HUES48 (cell line): ENCODE data around the gene IGF2R.
"Not testable (repeated sequence)": the region's sequence is repeated elsewhere in the genome, so short reads cannot be mapped to it uniquely, and the experiment has no call there.

ENCODE experiments used
- H3K27ac ChIP-seq: one replicate; pipeline ENCODE4 v1.7.0; 2013; ENCODE audit warnings: low read depth, low read length, inconsistent platforms
- H3K27me3 ChIP-seq: 2 replicates; pipeline ENCODE4 v1.6.1; 2013; ENCODE audit warnings: mild to moderate bottlenecking, low read length; ENCODE audit not compliant: control insufficient read depth, insufficient read depth
- H3K36me3 ChIP-seq: 2 replicates; pipeline ENCODE4 v1.6.1; 2013; ENCODE audit warnings: low read length; ENCODE audit not compliant: control insufficient read depth, insufficient read depth
- H3K4me1 ChIP-seq: 2 replicates; pipeline ENCODE4 v1.6.1; 2013; ENCODE audit warnings: mild to moderate bottlenecking, low read length; ENCODE audit not compliant: control insufficient read depth, insufficient read depth
- H3K4me3 ChIP-seq: 2 replicates; pipeline ENCODE4 v1.5.1; 2013; ENCODE audit warnings: mild to moderate bottlenecking, low read depth, low read length
- H3K9ac ChIP-seq: 2 replicates; pipeline ENCODE4 v1.6.1; 2013; ENCODE audit warnings: mild to moderate bottlenecking, low read depth, low read length, moderate library complexity
- H3K9me3 ChIP-seq: 2 replicates; pipeline ENCODE4 v1.6.1; 2013; ENCODE audit warnings: low read length; ENCODE audit not compliant: control insufficient read depth, insufficient read depth

The IGF2R gene, protein sequence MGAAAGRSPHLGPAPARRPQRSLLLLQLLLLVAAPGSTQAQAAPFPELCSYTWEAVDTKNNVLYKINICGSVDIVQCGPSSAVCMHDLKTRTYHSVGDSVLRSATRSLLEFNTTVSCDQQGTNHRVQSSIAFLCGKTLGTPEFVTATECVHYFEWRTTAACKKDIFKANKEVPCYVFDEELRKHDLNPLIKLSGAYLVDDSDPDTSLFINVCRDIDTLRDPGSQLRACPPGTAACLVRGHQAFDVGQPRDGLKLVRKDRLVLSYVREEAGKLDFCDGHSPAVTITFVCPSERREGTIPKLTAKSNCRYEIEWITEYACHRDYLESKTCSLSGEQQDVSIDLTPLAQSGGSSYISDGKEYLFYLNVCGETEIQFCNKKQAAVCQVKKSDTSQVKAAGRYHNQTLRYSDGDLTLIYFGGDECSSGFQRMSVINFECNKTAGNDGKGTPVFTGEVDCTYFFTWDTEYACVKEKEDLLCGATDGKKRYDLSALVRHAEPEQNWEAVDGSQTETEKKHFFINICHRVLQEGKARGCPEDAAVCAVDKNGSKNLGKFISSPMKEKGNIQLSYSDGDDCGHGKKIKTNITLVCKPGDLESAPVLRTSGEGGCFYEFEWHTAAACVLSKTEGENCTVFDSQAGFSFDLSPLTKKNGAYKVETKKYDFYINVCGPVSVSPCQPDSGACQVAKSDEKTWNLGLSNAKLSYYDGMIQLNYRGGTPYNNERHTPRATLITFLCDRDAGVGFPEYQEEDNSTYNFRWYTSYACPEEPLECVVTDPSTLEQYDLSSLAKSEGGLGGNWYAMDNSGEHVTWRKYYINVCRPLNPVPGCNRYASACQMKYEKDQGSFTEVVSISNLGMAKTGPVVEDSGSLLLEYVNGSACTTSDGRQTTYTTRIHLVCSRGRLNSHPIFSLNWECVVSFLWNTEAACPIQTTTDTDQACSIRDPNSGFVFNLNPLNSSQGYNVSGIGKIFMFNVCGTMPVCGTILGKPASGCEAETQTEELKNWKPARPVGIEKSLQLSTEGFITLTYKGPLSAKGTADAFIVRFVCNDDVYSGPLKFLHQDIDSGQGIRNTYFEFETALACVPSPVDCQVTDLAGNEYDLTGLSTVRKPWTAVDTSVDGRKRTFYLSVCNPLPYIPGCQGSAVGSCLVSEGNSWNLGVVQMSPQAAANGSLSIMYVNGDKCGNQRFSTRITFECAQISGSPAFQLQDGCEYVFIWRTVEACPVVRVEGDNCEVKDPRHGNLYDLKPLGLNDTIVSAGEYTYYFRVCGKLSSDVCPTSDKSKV (N-terminal part only)

DNA sequence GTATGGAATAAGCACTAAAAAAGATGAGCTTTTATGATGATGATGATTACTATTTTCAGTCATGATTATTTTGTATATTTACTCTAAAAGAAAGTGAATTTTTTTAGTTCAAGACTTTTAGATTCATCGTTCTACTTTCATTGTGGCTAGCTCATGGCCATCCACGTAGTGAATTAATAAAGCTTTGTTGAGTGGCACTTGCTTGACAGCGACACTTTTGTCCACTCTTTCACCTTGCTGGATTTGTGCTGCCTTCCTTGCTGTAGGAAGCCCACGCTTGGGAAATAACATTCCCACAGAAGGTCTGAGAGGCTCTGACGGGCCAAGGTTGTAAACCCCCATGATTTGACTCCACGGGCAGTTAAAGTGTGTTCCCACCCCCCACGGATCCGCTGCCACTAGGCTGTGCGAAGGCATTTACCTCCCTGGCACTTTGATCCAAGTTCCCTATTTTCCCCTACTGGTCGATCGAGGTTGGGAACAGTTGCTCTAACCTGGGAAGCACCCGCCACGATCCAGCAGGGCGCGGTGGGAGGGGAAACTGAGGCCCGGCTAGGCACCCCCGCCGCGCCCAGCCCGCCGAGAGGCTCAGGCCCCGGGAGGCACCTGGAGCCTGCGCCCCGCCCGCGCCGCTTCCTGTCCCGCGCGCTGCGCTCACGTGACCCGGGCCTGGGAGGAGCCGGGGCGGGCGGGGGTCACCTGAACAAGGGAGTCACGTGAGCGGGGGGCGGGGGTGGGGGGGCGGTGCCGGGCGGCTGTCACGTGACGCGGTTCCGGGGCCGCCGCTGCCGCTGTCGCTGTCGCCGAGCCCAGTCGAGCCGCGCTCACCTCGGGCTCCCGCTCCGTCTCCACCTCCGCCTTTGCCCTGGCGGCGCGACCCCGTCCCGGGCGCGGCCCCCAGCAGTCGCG is at the start of gene IGF2R:
TSS of gene IGF2R (plus strand) at position 788 of the 909 bp plus-strand sequence. CDS start 165 bp downstream, outside the sequence.
- H3K27me3 ChIP-seq: peaks cover 15% of the 10 kb centered on the region; the same call in 1 of the 2 replicates

DNA sequence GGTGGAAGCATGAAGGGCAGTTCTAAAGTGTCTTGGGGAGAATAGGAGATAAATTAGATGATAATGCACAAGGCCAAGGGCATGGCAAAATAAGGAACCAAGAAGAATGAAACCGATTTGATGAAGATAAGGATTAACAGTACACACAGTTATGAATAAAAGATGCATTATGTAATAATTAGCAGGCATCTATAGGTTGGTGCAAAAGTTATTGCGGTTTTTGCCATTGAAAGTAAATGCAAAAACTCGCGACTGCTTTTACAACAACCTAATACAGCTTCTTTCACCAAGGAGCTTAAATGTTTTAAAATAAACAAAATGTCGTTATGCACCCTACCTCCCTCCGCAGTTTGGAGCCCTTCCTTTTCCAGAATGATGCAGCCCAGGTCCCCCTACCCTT is 49.1 kb upstream of the IGF2R start:
- Histone ChIP-seq H3K9ac (no peak overlapping the region), H3K9me3 (no peaks in the 10 kb centered on the region), H3K4me1 (no peaks in the 10 kb centered on the region), H3K27me3 (no peaks in the 10 kb centered on the region), H3K36me3 (no peaks in the 10 kb centered on the region), H3K4me3 (no peak overlapping the region), H3K27ac (no peak overlapping the region)

More for the DNA sequence above, at the start of gene IGF2R:
- Histone ChIP-seq H3K36me3 (0 out of 2 replicates have a peak, but pooled peaks cover 4% of the 10 kb centered on the region), H3K4me3 (peak within 1 kb of the TSS; percentile 88), H3K9me3 (no peaks in the 10 kb centered on the region), H3K9ac (peak within 1 kb of the TSS; percentile 86), H3K4me1 (peaks cover 32% of the 10 kb centered on the region), H3K27ac (peak within 1 kb of the TSS; percentile 84)

DNA sequence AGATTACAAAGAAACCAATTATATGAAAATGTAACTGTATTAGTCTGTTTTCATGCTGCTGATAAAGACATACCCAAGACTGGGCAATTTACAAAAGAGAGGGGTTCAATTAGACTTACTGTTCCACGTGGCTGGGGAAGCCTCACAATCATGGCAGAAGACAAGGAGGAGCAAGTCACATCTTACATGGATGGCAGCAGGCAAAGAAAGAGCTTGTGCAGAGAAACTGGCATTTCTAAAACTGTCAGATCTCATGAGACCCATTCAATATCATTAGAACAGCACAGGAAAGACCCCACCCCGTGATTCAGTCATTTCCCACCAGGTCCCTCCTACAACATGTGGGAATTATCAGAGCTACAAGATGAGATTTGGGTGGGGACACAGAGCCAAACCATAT is 44.7 kb upstream of the IGF2R start:
- not testable (repeated sequence) for H3K4me3 ChIP-seq, H3K9ac ChIP-seq, H3K27me3 ChIP-seq, H3K9me3 ChIP-seq, H3K4me1 ChIP-seq, H3K27ac ChIP-seq, H3K36me3 ChIP-seq

DNA sequence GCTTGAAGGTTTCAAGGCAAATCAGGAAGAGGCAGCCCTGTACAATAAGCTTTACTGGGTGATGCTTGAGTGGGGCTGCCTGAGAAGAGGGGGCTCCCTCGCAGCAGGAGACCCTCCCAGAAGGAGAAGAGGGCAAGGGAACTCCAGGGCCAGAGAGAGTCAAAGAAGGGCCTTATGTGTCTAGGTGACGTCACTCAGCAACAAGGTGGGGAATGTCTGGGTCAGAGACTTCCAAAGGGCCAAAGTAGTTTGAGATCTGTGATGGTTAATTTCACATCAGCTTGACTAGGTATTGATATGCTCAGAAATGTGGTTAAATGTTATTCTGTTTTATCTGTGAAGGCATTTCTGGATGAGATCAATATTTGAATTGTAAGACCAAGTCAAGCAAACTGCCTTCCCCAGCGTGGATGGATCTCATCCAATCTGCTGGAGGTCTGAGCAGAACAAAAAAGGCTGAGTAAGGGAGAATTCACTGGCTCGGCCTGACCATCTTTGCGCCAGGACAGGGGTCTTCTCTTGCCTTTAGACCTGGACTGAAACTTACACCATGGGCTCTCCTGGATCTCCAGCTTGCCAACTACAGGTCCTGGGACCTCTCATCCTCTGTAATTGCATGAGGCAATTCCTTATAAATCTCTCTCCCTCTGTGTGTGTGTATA is 42.2 kb upstream of the IGF2R start:
- H3K4me3 ChIP-seq: no peak overlapping the region
- no peaks in the 10 kb centered on the region for H3K9me3 ChIP-seq

DNA sequence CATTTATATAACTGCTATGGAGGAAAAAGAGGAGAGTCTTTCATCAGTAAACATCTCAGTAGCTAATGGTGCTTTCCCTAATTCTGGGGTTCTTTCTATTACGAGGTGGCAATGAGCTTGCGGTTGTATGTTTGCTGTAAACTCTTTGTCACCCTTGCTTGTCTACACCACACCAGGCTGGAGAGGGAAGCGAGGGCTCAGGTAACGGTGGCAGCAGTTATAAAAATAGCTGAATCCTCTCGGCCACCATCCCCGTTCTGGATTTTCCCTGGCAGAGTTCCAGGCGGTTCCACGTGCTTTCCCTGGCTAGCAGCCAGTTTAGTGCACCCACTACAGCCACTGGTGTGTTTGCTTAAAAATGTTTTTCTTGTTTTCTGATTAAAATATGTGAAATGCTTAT is 39.1 kb upstream of the IGF2R start:
- no peaks in the 10 kb centered on the region for H3K27me3 ChIP-seq

More for the DNA sequence above, 42.2 kb upstream of the IGF2R start:
- Histone ChIP-seq H3K36me3 (no peaks in the 10 kb centered on the region), H3K4me1 (no peaks in the 10 kb centered on the region), H3K27ac (no peak overlapping the region), H3K27me3 (no peaks in the 10 kb centered on the region), H3K9ac (no peak overlapping the region)

DNA sequence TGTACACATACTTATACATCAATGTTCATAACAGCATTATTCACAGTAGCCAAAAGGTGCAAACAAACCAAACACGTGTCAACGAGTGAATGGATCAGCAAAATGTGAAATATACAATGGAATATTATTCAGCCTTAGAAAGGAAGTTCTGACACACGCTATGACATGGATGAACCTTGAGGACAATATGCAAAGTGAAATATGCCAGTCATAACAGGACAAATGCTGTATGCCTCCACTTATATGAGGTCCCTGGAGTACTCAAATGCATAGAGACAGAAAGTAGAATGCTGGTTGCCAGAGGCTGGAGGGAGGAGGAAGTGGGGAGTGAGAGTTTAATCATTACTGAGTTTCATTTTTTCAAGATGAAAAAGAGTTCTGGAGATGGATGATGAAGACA is 37.8 kb upstream of the IGF2R start:
- Histone ChIP-seq H3K27ac (no peak overlapping the region), H3K9ac (no peak overlapping the region), H3K36me3 (no peaks in the 10 kb centered on the region), H3K4me3 (no peak overlapping the region), H3K4me1 (no peaks in the 10 kb centered on the region), H3K27me3 (no peaks in the 10 kb centered on the region), H3K9me3 (no peaks in the 10 kb centered on the region)

More for the DNA sequence above, 39.1 kb upstream of the IGF2R start:
- Histone ChIP-seq H3K36me3 (no peaks in the 10 kb centered on the region), H3K9me3 (no peaks in the 10 kb centered on the region), H3K4me3 (no peak overlapping the region), H3K9ac (no peak overlapping the region), H3K4me1 (no peaks in the 10 kb centered on the region), H3K27ac (no peak overlapping the region)

DNA sequence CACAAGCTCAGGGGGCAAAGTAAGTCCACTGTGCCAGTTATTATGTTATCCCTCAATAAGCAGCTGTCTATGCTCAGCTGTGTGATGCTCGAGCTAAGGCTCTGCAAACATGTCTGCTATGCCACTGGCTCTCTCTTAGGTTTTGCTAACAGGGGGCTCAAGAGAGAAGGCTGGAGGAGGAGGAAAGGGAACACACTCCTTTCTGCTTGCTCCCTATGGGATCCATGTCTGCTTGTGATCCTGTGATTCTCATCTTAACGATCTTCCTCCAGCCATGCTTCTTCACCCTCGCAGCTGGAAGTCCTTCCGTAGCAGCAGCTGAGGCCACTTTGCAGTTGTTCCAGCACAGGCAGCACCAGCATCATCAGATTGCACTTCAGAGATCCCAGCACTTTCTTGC is 37.0 kb upstream of the IGF2R start:
- Histone ChIP-seq H3K4me1 (no peaks in the 10 kb centered on the region), H3K9me3 (no peaks in the 10 kb centered on the region), H3K27ac (no peak overlapping the region), H3K4me3 (no peak overlapping the region), H3K27me3 (no peaks in the 10 kb centered on the region), H3K36me3 (no peaks in the 10 kb centered on the region), H3K9ac (no peak overlapping the region)

DNA sequence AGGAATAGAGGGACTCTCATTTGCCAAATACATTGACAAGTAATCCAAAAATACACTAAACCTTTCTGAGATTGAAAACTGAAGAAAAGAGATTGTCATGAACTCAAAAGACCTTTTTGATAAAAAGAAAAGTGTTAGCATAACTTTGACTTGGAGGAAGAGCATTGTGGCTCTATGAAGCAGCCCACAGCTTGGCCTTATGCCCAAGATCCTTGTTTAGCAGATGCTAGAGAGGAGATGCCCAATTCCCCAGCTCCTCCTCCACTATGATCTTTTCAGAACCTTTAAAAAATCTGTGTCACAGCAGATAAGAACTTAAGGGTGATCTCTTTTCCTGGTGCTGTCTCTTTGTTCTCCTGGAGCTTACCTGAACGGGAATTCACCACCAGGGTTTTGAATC is 35.8 kb upstream of the IGF2R start:
- H3K27me3 ChIP-seq: no peaks in the 10 kb centered on the region
- H3K4me1 ChIP-seq: no peaks in the 10 kb centered on the region

DNA sequence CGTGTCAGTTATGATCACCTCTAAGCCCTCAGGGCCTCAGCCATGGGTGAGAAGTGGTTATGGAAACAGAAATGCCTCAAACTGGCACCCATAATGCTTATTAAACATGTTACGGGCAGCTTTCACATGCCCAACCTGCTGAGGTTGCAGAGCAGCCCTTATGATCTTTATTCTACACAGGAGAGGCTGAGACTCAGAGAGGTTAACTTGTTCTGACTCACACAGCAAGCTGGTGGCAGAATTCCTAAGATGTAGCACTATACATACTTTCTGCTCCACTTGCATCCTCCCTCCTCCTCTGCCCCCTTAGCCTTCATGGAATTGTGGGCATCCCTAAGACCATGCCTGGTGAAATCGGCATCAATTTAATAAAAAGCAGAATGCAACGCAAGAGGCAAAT is 34.7 kb upstream of the IGF2R start:
- H3K9me3 ChIP-seq: no peaks in the 10 kb centered on the region
- no peak overlapping the region for H3K27ac ChIP-seq
- no peaks in the 10 kb centered on the region for H3K36me3 ChIP-seq
- no peaks in the 10 kb centered on the region for H3K27me3 ChIP-seq
- no peak overlapping the region for H3K4me3 ChIP-seq
- no peaks in the 10 kb centered on the region for H3K4me1 ChIP-seq
- H3K9ac ChIP-seq: no peak overlapping the region

More for the DNA sequence above, 35.8 kb upstream of the IGF2R start:
- no peak overlapping the region for H3K4me3 ChIP-seq
- H3K9ac ChIP-seq: no peak overlapping the region
- H3K36me3 ChIP-seq: no peaks in the 10 kb centered on the region
- no peak overlapping the region for H3K27ac ChIP-seq
- H3K9me3 ChIP-seq: no peaks in the 10 kb centered on the region
